HepG2 (cell line): Measurements from ENCODE around the gene SLC1A2.

Source experiments
- CEBPB ChIP-seq: IDR thresholded peaks from 2 replicates; pipeline ENCODE4 v1.6.1; 2011; ENCODE audit warnings: low read depth, low read length, improper control_type of control experiment, borderline replicate concordance
- NFE2 ChIP-seq: sonication (generic); formaldehyde crosslinking; IDR thresholded peaks from 2 replicates; pipeline ENCODE4 v1.4.0; 2020; ENCODE audit warnings: missing genetic modification reagents
- POLR2A ChIP-seq, 2 experiments: IDR thresholded peaks; 2 replicates each; pipeline ENCODE4 v1.6.1; 2011; ENCODE audit warnings: low read depth in 2 of 2, low read length in 2 of 2, mild to moderate bottlenecking in 1 of 2, moderate library complexity in 1 of 2; ENCODE audit not compliant: insufficient read depth in 1 of 2
- POLR2AphosphoS5 ChIP-seq: IDR thresholded peaks from 2 replicates; pipeline ENCODE4 v1.6.1; 2012; ENCODE audit warnings: low read depth, low read length
- RFXAP ChIP-seq: sonication (generic); formaldehyde crosslinking; IDR thresholded peaks from 2 replicates; pipeline ENCODE4 v1.4.0; 2020; ENCODE audit warnings: missing genetic modification reagents, borderline replicate concordance
- YY1 ChIP-seq: IDR thresholded peaks from 2 replicates; pipeline ENCODE4 v1.6.1; 2011; ENCODE audit warnings: low read length, low read depth, moderate library complexity, mild to moderate bottlenecking; ENCODE audit not compliant: insufficient read depth, insufficient replicate concordance
- ZNF768 ChIP-seq: sonication (generic); formaldehyde crosslinking; IDR thresholded peaks from 2 replicates; pipeline ENCODE4 v1.4.0; 2020; ENCODE audit warnings: missing genetic modification reagents
- TF ChIP-seq, protein P1 (sequence below): sonication (generic); formaldehyde crosslinking; IDR thresholded peaks from 2 replicates; pipeline ENCODE4 v1.8.1; 2023; ENCODE audit warnings: missing genetic modification reagents, mild to moderate bottlenecking, borderline replicate concordance
- TF ChIP-seq, protein P2 (sequence below): sonication (generic); formaldehyde crosslinking; IDR thresholded peaks from 2 replicates; pipeline ENCODE4 v1.4.0; 2020; ENCODE audit warnings: missing genetic modification reagents

DNA sequence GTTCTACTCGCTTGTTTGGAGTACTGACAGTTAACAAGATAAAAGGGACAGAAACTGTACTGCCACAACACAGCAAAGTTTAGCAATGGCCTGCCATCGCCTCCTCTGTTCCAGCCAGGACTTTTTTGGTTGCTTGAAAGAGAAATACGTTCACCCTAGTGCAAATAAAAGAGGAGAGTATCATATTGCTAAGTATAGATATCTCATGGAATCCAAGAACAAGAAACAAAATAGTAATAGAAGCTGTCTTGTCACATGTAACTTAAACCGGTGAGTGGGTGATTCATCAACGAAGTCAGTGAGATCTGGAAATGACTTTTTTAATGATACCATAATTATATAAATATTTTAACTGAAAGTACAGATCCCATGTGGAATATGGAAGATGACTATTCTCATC lies 35.4 kb downstream of the SLC1A2 start:
- TF ChIP-seq NFE2 (CRISPR knock-in tag) (no peak), POLR2A (IDR thresholded peaks at IDR 0.05; ENCODE audit: insufficient read depth in 1 of 2, low read depth in 2 of 2, low read length in 2 of 2) (no peak), ZNF768 (CRISPR knock-in tag) (no peak), RFXAP (no peak), YY1 (no peak), POLR2AphosphoS5 (no peak), CEBPB (no peak)
- TF ChIP-seq, protein P1, sequence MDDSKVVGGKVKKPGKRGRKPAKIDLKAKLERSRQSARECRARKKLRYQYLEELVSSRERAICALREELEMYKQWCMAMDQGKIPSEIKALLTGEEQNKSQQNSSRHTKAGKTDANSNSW (CRISPR knock-in tag) = no peak
- TF ChIP-seq, protein P2, sequence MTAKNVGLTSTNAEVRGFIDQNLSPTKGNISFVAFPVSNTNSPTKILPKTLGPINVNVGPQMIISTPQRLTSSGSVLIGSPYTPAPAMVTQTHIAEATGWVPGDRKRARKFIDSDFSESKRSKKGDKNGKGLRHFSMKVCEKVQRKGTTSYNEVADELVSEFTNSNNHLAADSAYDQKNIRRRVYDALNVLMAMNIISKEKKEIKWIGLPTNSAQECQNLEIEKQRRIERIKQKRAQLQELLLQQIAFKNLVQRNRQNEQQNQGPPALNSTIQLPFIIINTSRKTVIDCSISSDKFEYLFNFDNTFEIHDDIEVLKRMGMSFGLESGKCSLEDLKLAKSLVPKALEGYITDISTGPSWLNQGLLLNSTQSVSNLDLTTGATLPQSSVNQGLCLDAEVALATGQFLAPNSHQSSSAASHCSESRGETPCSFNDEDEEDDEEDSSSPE (CRISPR knock-in tag) = no peak
